WTC11 (cell line): ENCODE measurements around the gene FOXQ1. TPM values are rescaled to one million over a fixed set of nuclear protein-coding genes. Genes with fewer than 3 reads are reported as not detected.

Experiments used
- ATAC-seq: fragments of 200-7000 bp; cut with Tn5 transposase; 2 replicates; pipeline ENCODE4 v1.10.0; 2021; ENCODE audit warnings: mild to moderate bottlenecking, moderate library complexity
- CTCF ChIA-PET: fragments of 300-600 bp; sonication (Branson Sonifier 250); formaldehyde crosslinking; loops from one replicate; lab custom pipeline; 2021; ENCODE audit warnings: antibody characterized with exemption; lab: Charles Lee
- POLR2A ChIA-PET: fragments of 350-600 bp; sonication (Branson Sonifier 250); formaldehyde crosslinking; loops from one replicate; lab custom pipeline; 2021; ENCODE audit warnings: antibody characterized with exemption; lab: Charles Lee
- DNase-seq: peaks from one replicate; pipeline ENCODE4 v3.0.0; 2021; ENCODE audit warnings: low spot score
- H3K27ac Mint-ChIP-seq: 2 replicates; pipeline ENCODE4 v1.8.0; 2021; ENCODE audit warnings: mixed read lengths
- H3K27me3 Mint-ChIP-seq: 2 replicates; pipeline ENCODE4 v1.8.0; 2021; ENCODE audit warnings: low read depth, mild to moderate bottlenecking, moderate library complexity, mixed read lengths
- H3K36me3 Mint-ChIP-seq: 2 replicates; pipeline ENCODE4 v1.8.0; 2021; ENCODE audit warnings: mixed read lengths
- H3K4me1 Mint-ChIP-seq: 2 replicates; pipeline ENCODE4 v1.8.0; 2022; ENCODE audit warnings: mixed read lengths
- H3K4me3 Mint-ChIP-seq: 2 replicates; pipeline ENCODE4 v1.8.0; 2021; ENCODE audit warnings: mild to moderate bottlenecking, moderate library complexity, mixed read lengths
- H3K9me3 Mint-ChIP-seq: 2 replicates; pipeline ENCODE4 v1.8.0; 2021; ENCODE audit warnings: mixed read lengths
- FOXJ3 ChIP-seq: sonication (generic); formaldehyde crosslinking; IDR thresholded peaks from 2 replicates; pipeline ENCODE4 v1.9.0; 2021; ENCODE audit warnings: missing genetic modification reagents, mild to moderate bottlenecking, borderline replicate concordance
- FOXK1 ChIP-seq: sonication (generic); formaldehyde crosslinking; IDR thresholded peaks from 2 replicates; pipeline ENCODE4 v1.8.0; 2022; ENCODE audit warnings: mild to moderate bottlenecking, moderate library complexity, missing genetic modification reagents
- KAT7 ChIP-seq: sonication (generic); formaldehyde crosslinking; IDR thresholded peaks from 2 replicates; pipeline ENCODE4 v1.8.1; 2023; ENCODE audit warnings: missing genetic modification reagents, mild to moderate bottlenecking, borderline replicate concordance
- RORB ChIP-seq: fragments of 250-450 bp; sonication (Bioruptor Pico); IDR thresholded peaks from 2 replicates; pipeline ENCODE4 v1.9.0; 2021; ENCODE audit warnings: mild to moderate bottlenecking
- SMAD3 ChIP-seq: sonication (generic); formaldehyde crosslinking; IDR thresholded peaks from 2 replicates; pipeline ENCODE4 v1.8.0; 2022; ENCODE audit warnings: missing genetic modification reagents, mild to moderate bottlenecking, borderline replicate concordance
- SOX15 ChIP-seq: fragments of 250-450 bp; sonication (Bioruptor Pico); IDR thresholded peaks from 2 replicates; pipeline ENCODE4 v1.9.0; 2021; ENCODE audit warnings: mild to moderate bottlenecking
- ZNF396 ChIP-seq: fragments of 250-450 bp; sonication (Bioruptor Pico); IDR thresholded peaks from 2 replicates; pipeline ENCODE4 v1.8.0; 2021; ENCODE audit warnings: mild to moderate bottlenecking, moderate library complexity, borderline replicate concordance
- ZNF671 ChIP-seq: fragments of 250-450 bp; sonication (Bioruptor Pico); IDR thresholded peaks from 2 replicates; pipeline ENCODE4 v1.8.0; 2021; ENCODE audit warnings: mild to moderate bottlenecking
- total RNA-seq: library from RNA; stranded (reverse); gene quantifications from 3 replicates; pipeline ENCODE4 v1.2.3, GENCODE V29; 2021
- TF ChIP-seq, protein P1 (sequence below): sonication (generic); formaldehyde crosslinking; IDR thresholded peaks from 2 replicates; pipeline ENCODE4 v1.8.1; 2023; ENCODE audit warnings: mild to moderate bottlenecking, missing genetic modification reagents
- TF ChIP-seq, protein P2 (sequence below): sonication (generic); formaldehyde crosslinking; IDR thresholded peaks from 2 replicates; pipeline ENCODE4 v1.8.0; 2022; ENCODE audit warnings: mild to moderate bottlenecking, missing genetic modification reagents
- TF ChIP-seq, protein P3 (sequence below): sonication (generic); formaldehyde crosslinking; IDR thresholded peaks from 2 replicates; pipeline ENCODE4 v1.8.1; 2023; ENCODE audit warnings: mild to moderate bottlenecking, missing genetic modification reagents, moderate library complexity
- TF ChIP-seq, protein P4 (sequence below): sonication (generic); formaldehyde crosslinking; conservative IDR thresholded peaks from 2 replicates; pipeline ENCODE4 v1.8.1; 2023; ENCODE audit warnings: mild to moderate bottlenecking, low read depth, missing genetic modification reagents, moderate library complexity
- TF ChIP-seq, protein P5 (sequence below): sonication (generic); formaldehyde crosslinking; conservative IDR thresholded peaks from 2 replicates; pipeline ENCODE4 v1.8.1; 2022; ENCODE audit warnings: mild to moderate bottlenecking, missing genetic modification reagents
- TF ChIP-seq, protein P6 (sequence below): sonication (generic); formaldehyde crosslinking; IDR thresholded peaks from 2 replicates; pipeline ENCODE4 v1.8.1; 2022; ENCODE audit warnings: low read depth, mild to moderate bottlenecking, moderate library complexity, missing genetic modification reagents, borderline replicate concordance
- TF ChIP-seq, protein P7 (sequence below): sonication (generic); formaldehyde crosslinking; IDR thresholded peaks from 2 replicates; pipeline ENCODE4 v1.8.0; 2022; ENCODE audit warnings: mild to moderate bottlenecking, missing genetic modification reagents
- TF ChIP-seq, protein P8 (sequence below): sonication (generic); formaldehyde crosslinking; IDR thresholded peaks from 2 replicates; pipeline ENCODE4 v1.8.1; 2023; ENCODE audit warnings: mild to moderate bottlenecking, moderate library complexity, missing genetic modification reagents

The FOXQ1 gene
- total RNA-seq, 1 experiment from 2014 or later = 0.35 TPM

DNA sequence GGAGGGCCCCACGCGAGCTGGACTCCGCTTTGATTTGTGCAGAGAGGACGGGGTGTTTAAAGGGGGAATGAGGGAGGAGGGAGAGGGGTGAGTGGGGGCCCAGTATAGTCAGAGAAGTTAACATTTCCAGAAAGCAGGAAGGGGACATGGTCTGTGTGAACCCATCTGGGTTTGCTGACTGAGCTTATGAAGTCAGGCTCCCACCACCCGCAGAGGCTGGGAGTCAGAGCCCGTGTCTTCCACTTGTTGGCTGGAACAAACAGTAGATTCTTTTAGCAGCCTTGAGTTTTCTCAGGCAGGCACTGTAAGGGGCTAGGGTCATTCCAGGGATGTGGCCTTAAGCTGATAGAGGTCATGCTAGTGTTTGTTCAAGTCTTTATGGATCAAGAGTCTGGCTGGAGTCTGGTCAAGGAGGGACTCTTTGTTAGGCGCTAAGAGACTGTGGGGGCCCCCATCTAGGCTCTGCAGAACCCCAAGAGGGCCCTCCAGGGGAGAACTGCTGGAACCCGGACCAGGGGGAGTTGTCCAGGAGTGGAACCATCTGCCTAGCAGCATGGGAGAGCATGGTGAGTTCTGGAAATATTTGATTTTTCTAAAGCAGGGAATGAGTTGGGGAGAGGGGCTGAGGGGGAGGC, 31.1 kb upstream of the FOXQ1 start:
- no peaks in the 10 kb centered on the region for H3K27me3 Mint-ChIP-seq
- no peak overlapping the region for H3K4me3 Mint-ChIP-seq
- no peak overlapping the region for H3K27ac Mint-ChIP-seq
- no peak for ATAC-seq
- TF ChIP-seq, protein P1, sequence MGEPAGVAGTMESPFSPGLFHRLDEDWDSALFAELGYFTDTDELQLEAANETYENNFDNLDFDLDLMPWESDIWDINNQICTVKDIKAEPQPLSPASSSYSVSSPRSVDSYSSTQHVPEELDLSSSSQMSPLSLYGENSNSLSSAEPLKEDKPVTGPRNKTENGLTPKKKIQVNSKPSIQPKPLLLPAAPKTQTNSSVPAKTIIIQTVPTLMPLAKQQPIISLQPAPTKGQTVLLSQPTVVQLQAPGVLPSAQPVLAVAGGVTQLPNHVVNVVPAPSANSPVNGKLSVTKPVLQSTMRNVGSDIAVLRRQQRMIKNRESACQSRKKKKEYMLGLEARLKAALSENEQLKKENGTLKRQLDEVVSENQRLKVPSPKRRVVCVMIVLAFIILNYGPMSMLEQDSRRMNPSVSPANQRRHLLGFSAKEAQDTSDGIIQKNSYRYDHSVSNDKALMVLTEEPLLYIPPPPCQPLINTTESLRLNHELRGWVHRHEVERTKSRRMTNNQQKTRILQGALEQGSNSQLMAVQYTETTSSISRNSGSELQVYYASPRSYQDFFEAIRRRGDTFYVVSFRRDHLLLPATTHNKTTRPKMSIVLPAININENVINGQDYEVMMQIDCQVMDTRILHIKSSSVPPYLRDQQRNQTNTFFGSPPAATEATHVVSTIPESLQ (CRISPR knock-in tag) = no peak
- TF ChIP-seq, protein P2, sequence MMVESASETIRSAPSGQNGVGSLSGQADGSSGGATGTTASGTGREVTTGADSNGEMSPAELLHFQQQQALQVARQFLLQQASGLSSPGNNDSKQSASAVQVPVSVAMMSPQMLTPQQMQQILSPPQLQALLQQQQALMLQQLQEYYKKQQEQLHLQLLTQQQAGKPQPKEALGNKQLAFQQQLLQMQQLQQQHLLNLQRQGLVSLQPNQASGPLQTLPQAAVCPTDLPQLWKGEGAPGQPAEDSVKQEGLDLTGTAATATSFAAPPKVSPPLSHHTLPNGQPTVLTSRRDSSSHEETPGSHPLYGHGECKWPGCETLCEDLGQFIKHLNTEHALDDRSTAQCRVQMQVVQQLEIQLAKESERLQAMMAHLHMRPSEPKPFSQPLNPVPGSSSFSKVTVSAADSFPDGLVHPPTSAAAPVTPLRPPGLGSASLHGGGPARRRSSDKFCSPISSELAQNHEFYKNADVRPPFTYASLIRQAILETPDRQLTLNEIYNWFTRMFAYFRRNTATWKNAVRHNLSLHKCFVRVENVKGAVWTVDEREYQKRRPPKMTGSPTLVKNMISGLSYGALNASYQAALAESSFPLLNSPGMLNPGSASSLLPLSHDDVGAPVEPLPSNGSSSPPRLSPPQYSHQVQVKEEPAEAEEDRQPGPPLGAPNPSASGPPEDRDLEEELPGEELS (CRISPR knock-in tag) = no peak
- TF ChIP-seq ZNF396 (no peak), ZNF671 (CRISPR knock-in tag) (no peak), FOXJ3 (CRISPR knock-in tag) (no peak), SOX15 (CRISPR knock-in tag) (no peak), KAT7 (CRISPR knock-in tag) (no peak), RORB (CRISPR knock-in tag) (no peak), FOXK1 (CRISPR knock-in tag) (no peak), SMAD3 (no peak)
- TF ChIP-seq, protein P3, sequence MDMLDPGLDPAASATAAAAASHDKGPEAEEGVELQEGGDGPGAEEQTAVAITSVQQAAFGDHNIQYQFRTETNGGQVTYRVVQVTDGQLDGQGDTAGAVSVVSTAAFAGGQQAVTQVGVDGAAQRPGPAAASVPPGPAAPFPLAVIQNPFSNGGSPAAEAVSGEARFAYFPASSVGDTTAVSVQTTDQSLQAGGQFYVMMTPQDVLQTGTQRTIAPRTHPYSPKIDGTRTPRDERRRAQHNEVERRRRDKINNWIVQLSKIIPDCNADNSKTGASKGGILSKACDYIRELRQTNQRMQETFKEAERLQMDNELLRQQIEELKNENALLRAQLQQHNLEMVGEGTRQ (CRISPR knock-in tag) = no peak
- TF ChIP-seq, protein P4, sequence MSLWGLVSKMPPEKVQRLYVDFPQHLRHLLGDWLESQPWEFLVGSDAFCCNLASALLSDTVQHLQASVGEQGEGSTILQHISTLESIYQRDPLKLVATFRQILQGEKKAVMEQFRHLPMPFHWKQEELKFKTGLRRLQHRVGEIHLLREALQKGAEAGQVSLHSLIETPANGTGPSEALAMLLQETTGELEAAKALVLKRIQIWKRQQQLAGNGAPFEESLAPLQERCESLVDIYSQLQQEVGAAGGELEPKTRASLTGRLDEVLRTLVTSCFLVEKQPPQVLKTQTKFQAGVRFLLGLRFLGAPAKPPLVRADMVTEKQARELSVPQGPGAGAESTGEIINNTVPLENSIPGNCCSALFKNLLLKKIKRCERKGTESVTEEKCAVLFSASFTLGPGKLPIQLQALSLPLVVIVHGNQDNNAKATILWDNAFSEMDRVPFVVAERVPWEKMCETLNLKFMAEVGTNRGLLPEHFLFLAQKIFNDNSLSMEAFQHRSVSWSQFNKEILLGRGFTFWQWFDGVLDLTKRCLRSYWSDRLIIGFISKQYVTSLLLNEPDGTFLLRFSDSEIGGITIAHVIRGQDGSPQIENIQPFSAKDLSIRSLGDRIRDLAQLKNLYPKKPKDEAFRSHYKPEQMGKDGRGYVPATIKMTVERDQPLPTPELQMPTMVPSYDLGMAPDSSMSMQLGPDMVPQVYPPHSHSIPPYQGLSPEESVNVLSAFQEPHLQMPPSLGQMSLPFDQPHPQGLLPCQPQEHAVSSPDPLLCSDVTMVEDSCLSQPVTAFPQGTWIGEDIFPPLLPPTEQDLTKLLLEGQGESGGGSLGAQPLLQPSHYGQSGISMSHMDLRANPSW (CRISPR knock-in tag) = no peak
- TF ChIP-seq, protein P5, sequence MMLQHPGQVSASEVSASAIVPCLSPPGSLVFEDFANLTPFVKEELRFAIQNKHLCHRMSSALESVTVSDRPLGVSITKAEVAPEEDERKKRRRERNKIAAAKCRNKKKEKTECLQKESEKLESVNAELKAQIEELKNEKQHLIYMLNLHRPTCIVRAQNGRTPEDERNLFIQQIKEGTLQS (CRISPR knock-in tag) = no peak
- TF ChIP-seq, protein P6, sequence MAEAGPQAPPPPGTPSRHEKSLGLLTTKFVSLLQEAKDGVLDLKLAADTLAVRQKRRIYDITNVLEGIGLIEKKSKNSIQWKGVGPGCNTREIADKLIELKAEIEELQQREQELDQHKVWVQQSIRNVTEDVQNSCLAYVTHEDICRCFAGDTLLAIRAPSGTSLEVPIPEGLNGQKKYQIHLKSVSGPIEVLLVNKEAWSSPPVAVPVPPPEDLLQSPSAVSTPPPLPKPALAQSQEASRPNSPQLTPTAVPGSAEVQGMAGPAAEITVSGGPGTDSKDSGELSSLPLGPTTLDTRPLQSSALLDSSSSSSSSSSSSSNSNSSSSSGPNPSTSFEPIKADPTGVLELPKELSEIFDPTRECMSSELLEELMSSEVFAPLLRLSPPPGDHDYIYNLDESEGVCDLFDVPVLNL (CRISPR knock-in tag) = no peak
- TF ChIP-seq, protein P7, sequence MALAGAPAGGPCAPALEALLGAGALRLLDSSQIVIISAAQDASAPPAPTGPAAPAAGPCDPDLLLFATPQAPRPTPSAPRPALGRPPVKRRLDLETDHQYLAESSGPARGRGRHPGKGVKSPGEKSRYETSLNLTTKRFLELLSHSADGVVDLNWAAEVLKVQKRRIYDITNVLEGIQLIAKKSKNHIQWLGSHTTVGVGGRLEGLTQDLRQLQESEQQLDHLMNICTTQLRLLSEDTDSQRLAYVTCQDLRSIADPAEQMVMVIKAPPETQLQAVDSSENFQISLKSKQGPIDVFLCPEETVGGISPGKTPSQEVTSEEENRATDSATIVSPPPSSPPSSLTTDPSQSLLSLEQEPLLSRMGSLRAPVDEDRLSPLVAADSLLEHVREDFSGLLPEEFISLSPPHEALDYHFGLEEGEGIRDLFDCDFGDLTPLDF (CRISPR knock-in tag) = no peak
- TF ChIP-seq, protein P8, sequence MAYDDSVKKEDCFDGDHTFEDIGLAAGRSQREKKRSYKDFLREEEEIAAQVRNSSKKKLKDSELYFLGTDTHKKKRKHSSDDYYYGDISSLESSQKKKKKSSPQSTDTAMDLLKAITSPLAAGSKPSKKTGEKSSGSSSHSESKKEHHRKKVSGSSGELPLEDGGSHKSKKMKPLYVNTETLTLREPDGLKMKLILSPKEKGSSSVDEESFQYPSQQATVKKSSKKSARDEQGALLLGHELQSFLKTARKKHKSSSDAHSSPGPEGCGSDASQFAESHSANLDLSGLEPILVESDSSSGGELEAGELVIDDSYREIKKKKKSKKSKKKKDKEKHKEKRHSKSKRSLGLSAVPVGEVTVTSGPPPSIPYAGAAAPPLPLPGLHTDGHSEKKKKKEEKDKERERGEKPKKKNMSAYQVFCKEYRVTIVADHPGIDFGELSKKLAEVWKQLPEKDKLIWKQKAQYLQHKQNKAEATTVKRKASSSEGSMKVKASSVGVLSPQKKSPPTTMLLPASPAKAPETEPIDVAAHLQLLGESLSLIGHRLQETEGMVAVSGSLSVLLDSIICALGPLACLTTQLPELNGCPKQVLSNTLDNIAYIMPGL (CRISPR knock-in tag) = no peak
- H3K9me3 Mint-ChIP-seq = peaks cover 5% of the 10 kb centered on the region
- POLR2A ChIA-PET = no interaction called here
- CTCF ChIA-PET = interaction anchor here (0.5 kb wide), 1 partner anchor 1024 kb away, joined by 3 read pairs; no protein-coding TSS in a partner anchor
- H3K4me1 Mint-ChIP-seq = peaks cover 6% of the 10 kb centered on the region
- DNase-seq = no peak
- no peaks in the 10 kb centered on the region for H3K36me3 Mint-ChIP-seq
